ENCODE measurements around the gene PYHIN1.
"Not testable (repeated sequence)": the region's sequence is repeated elsewhere in the genome, so short reads cannot be mapped to it uniquely, and the experiment has no call there.

The PYHIN1 gene

GRCh38 chr1:159000625-159001024 lies 69.3 kb downstream of the PYHIN1 start:
- no peak overlapping the region for H2AFZ ChIP-seq (ENCODE audit: low read length)
- no peaks in the 10 kb centered on the region for H3K9me2 ChIP-seq (replicated peaks; ENCODE audit: low read depth, low read length)

GRCh38 chr1:159005161-159005560 lies 73.8 kb downstream of the PYHIN1 start:
- Histone ChIP-seq H3K9me2 (replicated peaks; ENCODE audit: low read depth, low read length) (no peaks in the 10 kb centered on the region), H3K9me3 (ENCODE audit: insufficient read depth, low read depth, low read length) (no peaks in the 10 kb centered on the region), H2AFZ (ENCODE audit: low read length) (peak overlapping the region; percentile 47), H3K9ac (ENCODE audit: low read depth, low read length, poor library complexity, severe bottlenecking) (no peak overlapping the region), H3K4me2 (ENCODE audit: low read depth, low read length, poor library complexity, severe bottlenecking) (no peak overlapping the region), H3K4me1 (ENCODE audit: insufficient read depth, low read length, poor library complexity, severe bottlenecking) (peaks cover 38% of the 10 kb centered on the region), H3K36me3 (ENCODE audit: insufficient read depth, low read length) (no peaks in the 10 kb centered on the region), H3K4me3 (ENCODE audit: low read length, poor library complexity, severe bottlenecking) (no peak overlapping the region), H3F3A (ENCODE audit: low read depth) (peaks cover 6% of the 10 kb centered on the region; the same call in 1 of the 2 replicates), H3K79me2 (ENCODE audit: insufficient read depth, low read length) (peaks cover 5% of the 10 kb centered on the region), H4K20me1 (ENCODE audit: insufficient read depth, low read length, poor library complexity, severe bottlenecking) (no peaks in the 10 kb centered on the region), H3K27me3 (ENCODE audit: insufficient read depth, low read length, poor library complexity, severe bottlenecking) (peaks cover 3% of the 10 kb centered on the region)
- TF ChIP-seq EZH2phosphoT487 (IDR thresholded peaks at IDR 0.05; ENCODE audit: borderline replicate concordance) (no peak), CTCF (conservative IDR thresholded peaks at IDR 0.05; ENCODE audit: low read length) (no peak)

More at GRCh38 chr1:159000625-159001024, 69.3 kb downstream of the PYHIN1 start:
- no peaks in the 10 kb centered on the region for H3K27me3 ChIP-seq (ENCODE audit: insufficient read depth, low read length, poor library complexity, severe bottlenecking)
- H3K9me3 ChIP-seq (ENCODE audit: insufficient read depth, low read depth, low read length) = no peaks in the 10 kb centered on the region
- H3K79me2 ChIP-seq (ENCODE audit: insufficient read depth, low read length) = no peaks in the 10 kb centered on the region
- H3F3A ChIP-seq (ENCODE audit: low read depth) = no peaks in the 10 kb centered on the region
- TF ChIP-seq CTCF (conservative IDR thresholded peaks at IDR 0.05; ENCODE audit: low read length) (no peak), EZH2phosphoT487 (IDR thresholded peaks at IDR 0.05; ENCODE audit: borderline replicate concordance) (no peak)
- no peak overlapping the region for H3K9ac ChIP-seq (ENCODE audit: low read depth, low read length, poor library complexity, severe bottlenecking)
- no peak overlapping the region for H3K4me3 ChIP-seq (ENCODE audit: low read length, poor library complexity, severe bottlenecking)
- H3K4me1 ChIP-seq (ENCODE audit: insufficient read depth, low read length, poor library complexity, severe bottlenecking) = peaks cover 4% of the 10 kb centered on the region
- no peak overlapping the region for H3K4me2 ChIP-seq (ENCODE audit: low read depth, low read length, poor library complexity, severe bottlenecking)
- no peaks in the 10 kb centered on the region for H4K20me1 ChIP-seq (ENCODE audit: insufficient read depth, low read length, poor library complexity, severe bottlenecking)
- H3K36me3 ChIP-seq (ENCODE audit: insufficient read depth, low read length) = no peaks in the 10 kb centered on the region

- H3K4me3 ChIP-seq (ENCODE audit: low read length, poor library complexity, severe bottlenecking) = no peak overlapping the region
- TF ChIP-seq CTCF (conservative IDR thresholded peaks at IDR 0.05; ENCODE audit: low read length) (no peak), EZH2phosphoT487 (IDR thresholded peaks at IDR 0.05; ENCODE audit: borderline replicate concordance) (no peak)
- H3K9me2 ChIP-seq (replicated peaks; ENCODE audit: low read depth, low read length) = no peaks in the 10 kb centered on the region
- H3K36me3 ChIP-seq (ENCODE audit: insufficient read depth, low read length) = no peaks in the 10 kb centered on the region
- H3K4me1 ChIP-seq (ENCODE audit: insufficient read depth, low read length, poor library complexity, severe bottlenecking) = peaks cover 38% of the 10 kb centered on the region
- H2AFZ ChIP-seq (ENCODE audit: low read length) = peak overlapping the region; percentile 47
- no peak overlapping the region for H3K4me2 ChIP-seq (ENCODE audit: low read depth, low read length, poor library complexity, severe bottlenecking)
- peaks cover 5% of the 10 kb centered on the region for H3K27me3 ChIP-seq (ENCODE audit: insufficient read depth, low read length, poor library complexity, severe bottlenecking)
- no peak overlapping the region for H3K9ac ChIP-seq (ENCODE audit: low read depth, low read length, poor library complexity, severe bottlenecking)
- no peaks in the 10 kb centered on the region for H4K20me1 ChIP-seq (ENCODE audit: insufficient read depth, low read length, poor library complexity, severe bottlenecking)
- H3K9me3 ChIP-seq (ENCODE audit: insufficient read depth, low read depth, low read length) = no peaks in the 10 kb centered on the region
- peaks cover 10% of the 10 kb centered on the region for H3K79me2 ChIP-seq (ENCODE audit: insufficient read depth, low read length)
- peaks cover 6% of the 10 kb centered on the region; the same call in 1 of the 2 replicates for H3F3A ChIP-seq (ENCODE audit: low read depth)
Observed at GRCh38 chr1:159005676-159006075, 74.3 kb downstream of the PYHIN1 start.

- not testable (repeated sequence) for H3K27me3 ChIP-seq (ENCODE audit: insufficient read depth, low read length, poor library complexity, severe bottlenecking); H3K4me2 ChIP-seq (ENCODE audit: low read depth, low read length, poor library complexity, severe bottlenecking); H4K20me1 ChIP-seq (ENCODE audit: insufficient read depth, low read length, poor library complexity, severe bottlenecking); H3K9me2 ChIP-seq (replicated peaks; ENCODE audit: low read depth, low read length); H3K9me3 ChIP-seq (ENCODE audit: insufficient read depth, low read depth, low read length); H3K9ac ChIP-seq (ENCODE audit: low read depth, low read length, poor library complexity, severe bottlenecking); H3F3A ChIP-seq (ENCODE audit: low read depth); H3K36me3 ChIP-seq (ENCODE audit: insufficient read depth, low read length); H3K4me3 ChIP-seq (ENCODE audit: low read length, poor library complexity, severe bottlenecking)
- peaks cover 38% of the 10 kb centered on the region for H3K4me1 ChIP-seq (ENCODE audit: insufficient read depth, low read length, poor library complexity, severe bottlenecking)
- peaks cover 17% of the 10 kb centered on the region for H3K79me2 ChIP-seq (ENCODE audit: insufficient read depth, low read length)
- H2AFZ ChIP-seq (ENCODE audit: low read length) = peak overlapping the region; percentile 47; the same call in 1 of the 2 replicates
Observed at GRCh38 chr1:159006210-159006807, 75.0 kb downstream of the PYHIN1 start.

Data from Loucy (cell line).